Nasal cavity respiratory epithelium epithelial cell of viscerocranial mucosa (primary cell): ENCODE data around the gene CCDC191. TPM values are rescaled to one million over a fixed set of nuclear protein-coding genes. Genes with fewer than 3 reads are reported as not detected.

Source experiments
- total RNA-seq: library from RNA; depleted of rRNA; stranded (reverse); fragments of >200 nt; gene quantifications from 2 replicates; pipeline ENCODE4 v1.2.3, GENCODE V29; 2014

The CCDC191 gene, protein sequence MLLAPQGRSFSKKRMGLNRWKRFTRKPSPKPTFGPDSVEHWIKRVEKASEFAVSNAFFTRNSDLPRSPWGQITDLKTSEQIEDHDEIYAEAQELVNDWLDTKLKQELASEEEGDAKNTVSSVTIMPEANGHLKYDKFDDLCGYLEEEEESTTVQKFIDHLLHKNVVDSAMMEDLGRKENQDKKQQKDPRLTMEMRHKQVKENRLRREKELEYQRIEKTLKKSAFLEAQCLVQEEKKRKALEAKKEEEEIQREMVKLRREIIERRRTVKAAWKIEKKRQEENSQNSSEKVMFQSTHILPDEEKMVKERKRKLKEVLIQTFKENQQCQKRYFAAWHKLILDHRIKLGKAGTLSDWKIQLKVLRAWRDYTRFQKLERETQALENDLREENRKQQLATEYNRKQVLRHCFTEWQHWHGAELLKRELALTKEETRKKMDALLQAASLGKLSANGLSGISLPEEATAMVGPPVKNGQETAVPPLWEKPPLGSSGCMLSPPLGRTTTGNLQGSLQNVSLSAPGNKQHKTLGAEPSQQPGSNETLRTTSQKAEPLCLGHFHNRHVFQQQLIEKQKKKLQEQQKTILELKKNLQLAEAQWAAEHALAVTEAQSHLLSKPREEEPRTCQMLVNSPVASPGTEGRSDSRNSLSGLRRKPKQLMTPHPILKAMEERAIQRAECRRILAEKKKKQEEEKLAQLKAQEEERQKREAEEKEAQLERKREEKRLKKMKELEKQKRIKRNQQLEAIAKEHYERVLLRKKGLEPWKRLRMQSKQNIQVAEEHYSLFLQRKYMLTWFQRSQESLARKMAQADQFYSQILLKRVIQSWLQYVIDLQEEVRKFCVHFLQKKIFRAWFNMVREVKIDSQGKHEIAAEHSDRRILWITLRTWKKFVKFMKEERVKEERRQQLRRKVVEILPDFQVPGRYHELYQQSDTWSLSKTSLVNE
- total RNA-seq, result 1.0 and 2.8 TPM in 2 replicates

DNA sequence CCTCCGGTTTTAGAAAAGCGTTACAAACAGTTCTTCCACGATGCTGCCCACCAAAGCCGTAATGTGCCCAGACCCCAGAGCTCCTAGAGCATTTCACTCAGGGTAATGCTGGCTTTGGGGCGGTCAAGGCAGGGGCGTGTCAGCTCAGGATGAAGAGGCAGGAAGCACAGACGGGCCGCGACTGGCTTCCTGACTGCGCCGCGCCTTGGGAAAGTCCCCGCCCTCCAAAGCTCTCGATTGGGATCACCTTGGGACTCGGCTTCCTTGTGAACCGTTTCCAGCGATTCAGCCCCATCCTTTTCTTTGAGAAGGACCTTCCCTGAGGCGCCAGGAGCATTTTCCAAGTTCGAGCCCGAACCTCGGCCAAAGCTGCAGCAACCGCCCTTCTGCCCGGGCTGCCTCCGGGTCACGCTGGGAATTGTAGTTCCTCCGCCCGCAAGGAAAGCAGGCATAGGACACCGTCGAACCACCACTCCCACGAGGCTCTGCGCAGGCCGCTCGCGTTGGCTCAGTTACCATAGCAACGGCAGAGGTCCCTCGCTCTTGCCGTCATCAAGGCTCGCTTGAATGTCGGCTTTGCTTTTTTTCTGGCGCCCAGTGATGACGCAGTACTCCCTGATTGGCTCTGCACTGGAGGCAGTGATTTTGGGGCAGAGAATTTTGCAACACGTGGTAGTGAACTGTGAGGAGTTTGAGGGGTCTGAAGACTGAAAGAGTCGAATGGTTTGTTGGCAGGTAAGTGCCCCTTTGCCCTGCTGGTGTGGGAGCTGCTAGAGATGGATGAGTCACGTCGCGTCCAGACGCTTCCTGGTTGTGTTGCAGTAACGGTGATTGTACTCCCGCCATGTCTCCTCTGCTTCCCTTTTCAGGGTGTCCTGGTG lies at the start of gene CCDC191, which contains the start of gene QTRT2:
Gene CCDC191 (minus strand): TSS at position 397 of the 881 bp plus-strand sequence. CDS start 60 bp downstream, at position 337.
Gene QTRT2 (plus strand): TSS at position 608 of the 881 bp plus-strand sequence. CDS start 8,521 bp downstream, outside the sequence.

DNA sequence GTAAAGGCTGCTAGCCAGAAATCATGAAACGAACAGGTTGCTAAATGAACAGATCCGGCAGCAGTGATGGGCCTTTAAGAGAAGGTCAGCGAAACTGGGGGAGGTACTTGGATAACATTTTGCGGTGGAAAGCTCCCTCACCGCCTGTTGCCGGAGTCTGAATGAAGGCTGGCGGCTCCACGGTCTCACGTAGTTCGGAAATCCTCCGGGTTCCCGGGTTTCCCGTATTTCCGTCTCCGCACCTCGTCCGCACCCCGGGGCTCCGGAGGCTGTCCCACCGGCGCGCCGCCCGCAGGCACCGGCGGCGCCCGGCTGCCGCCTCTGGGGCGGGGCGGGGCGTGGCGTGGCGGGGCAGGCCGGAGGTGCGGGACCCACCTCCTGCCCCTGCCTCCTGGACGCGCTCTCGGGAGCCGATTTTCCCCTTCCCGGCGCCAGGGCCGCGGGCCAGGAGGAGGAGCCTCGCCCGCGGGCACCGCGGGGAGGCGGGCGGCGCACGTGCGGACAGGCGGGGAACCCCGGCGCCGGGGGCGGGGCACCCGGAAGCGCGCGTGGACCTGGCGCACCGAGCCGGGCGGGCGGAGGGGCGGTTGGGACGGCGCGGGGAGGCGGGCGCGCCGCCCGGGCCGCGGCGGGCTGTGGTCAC lies 108.8 kb downstream of the CCDC191 start, which contains the start of gene ZDHHC23:
Gene ZDHHC23 (plus strand): TSS at position 642 of the 643 bp plus-strand sequence. CDS start 790 bp downstream, outside the sequence.

Other genes starting within 250 kb of the CCDC191 start
- gene GRAMD1C, start 217.7 kb downstream of the CCDC191 start, total RNA-seq, result 1.0 and 2.5 TPM in 2 replicates
- 1.7 and 2.4 TPM in 2 replicates for gene ZDHHC23, start 108.5 kb downstream of the CCDC191 start, total RNA-seq
- gene QTRT2, start 211 bp upstream of the CCDC191 start, total RNA-seq, result 30.1 and 36.7 TPM in 2 replicates
- gene DRD3, start 122.5 kb upstream of the CCDC191 start, total RNA-seq, result not detected in 2 replicates
- gene ZNF80, start 181.1 kb upstream of the CCDC191 start, total RNA-seq, result not detected in 2 replicates
- not detected in 2 replicates for gene TIGIT, start 237.5 kb upstream of the CCDC191 start, total RNA-seq